ENCODE data around the gene KAT7. TPM values are rescaled to one million over a fixed set of nuclear protein-coding genes. Genes with fewer than 3 reads are reported as not detected.

The KAT7 gene
- total and polyA plus RNA-seq, 2 of the 8 experiments (the other 6 are each of a cell fraction or from before 2014, with no cell fraction given) = 90.9 to 139 TPM

DNA sequence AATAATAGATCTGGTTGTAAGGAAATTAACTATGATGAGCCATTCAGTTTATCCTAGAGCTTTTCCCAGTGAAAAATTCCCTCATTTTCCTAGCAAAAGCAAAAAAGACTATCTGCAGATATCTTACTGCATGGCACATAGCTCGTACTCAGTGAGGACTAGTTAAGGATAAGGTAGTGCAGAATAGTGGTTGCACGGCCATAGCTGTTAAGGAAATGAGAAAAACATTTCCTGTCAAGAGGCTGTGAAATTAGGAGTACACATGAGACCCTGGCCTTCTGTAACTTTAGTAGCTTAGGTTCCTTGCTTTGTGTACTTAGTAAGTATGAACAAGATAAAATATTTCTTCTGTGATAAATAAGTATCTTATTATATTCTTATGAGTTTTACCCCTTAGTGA, 10.3 kb downstream of the KAT7 start:
- TF ChIP-seq NRF1 (IDR thresholded peaks at IDR 0.05; ENCODE audit: low read depth, low read length) (no peak), TAF1 (IDR thresholded peaks at IDR 0.05; ENCODE audit: low read depth, low read length) (no peak)
- Histone ChIP-seq H3K79me2 (ENCODE audit: control insufficient read depth in 1 of 2, insufficient read depth in 2 of 2, low read length in 2 of 2) (peaks cover 0 to 67% of the 10 kb centered on the region in 2 experiments; a peak in 2 of 4 replicates), H3K23me2 (ENCODE audit: low read depth, low read length) (no peaks in the 10 kb centered on the region), H2BK20ac (ENCODE audit: low read length) (no peak overlapping the region), H4K5ac (ENCODE audit: insufficient read length, low read depth, low read length) (no peak overlapping the region), H3K4ac (replicated peaks; ENCODE audit: insufficient read length, low read depth, low read length) (no peak overlapping the region), H3K4me2 (ENCODE audit: insufficient read depth in 1 of 2, low read depth in 2 of 2, low read length in 2 of 2) (no peak overlapping the region), H3K79me1 (ENCODE audit: low read depth, low read length) (peaks cover 2% of the 10 kb centered on the region; the same call in 1 of the 2 replicates), H3K9me3 (ENCODE audit: insufficient read depth in 2 of 2, low read depth in 1 of 2, low read length in 1 of 2) (no peaks in the 10 kb centered on the region), H3K4me1 (replicated peaks in 1 of 4; ENCODE audit: control insufficient read depth in 3 of 4, insufficient read depth in 4 of 4, low read length in 3 of 4) (no peaks in the 10 kb centered on the region), H3K56ac (replicated peaks; ENCODE audit: insufficient read length, low read depth, low read length) (no peak overlapping the region), H3K23ac (ENCODE audit: insufficient read length) (no peak overlapping the region), H2AFZ (ENCODE audit: low read length) (no peak overlapping the region), H2BK120ac (replicated peaks; ENCODE audit: low read depth, low read length) (no peak overlapping the region), H2BK12ac (ENCODE audit: low read depth, low read length) (no peak overlapping the region), H4K8ac (ENCODE audit: extremely low read depth, insufficient read depth, low read length) (no peak overlapping the region), H4K91ac (replicated peaks; ENCODE audit: insufficient read length, low read length) (no peak overlapping the region), H4K20me1 (replicated peaks in 1 of 2; ENCODE audit: control insufficient read depth in 1 of 2, insufficient read depth in 2 of 2, low read length in 2 of 2) (peaks cover 5 to 8% of the 10 kb centered on the region in 2 experiments), H2AK5ac (ENCODE audit: low read depth, low read length) (no peak overlapping the region), H3K18ac (ENCODE audit: extremely low read depth, low read length) (no peak overlapping the region), H3K27ac (ENCODE audit: low read depth, low read length) (no peak overlapping the region), H3K14ac (ENCODE audit: insufficient read length) (no peak overlapping the region), H3K36me3 (ENCODE audit: control insufficient read depth in 2 of 4, insufficient read depth in 4 of 4, low read length in 3 of 4) (peaks cover 14 to 63% (median 39%) of the 10 kb centered on the region in 4 experiments), H3K9ac (replicated peaks in 1 of 4; ENCODE audit: extremely low read depth in 1 of 4, low read depth in 3 of 4, low read length in 3 of 4) (no peak overlapping the region), H2BK5ac (ENCODE audit: low read depth, low read length) (no peak overlapping the region), H3K4me3 (ENCODE audit: extremely low read depth in 1 of 4, insufficient read depth in 2 of 4, low read depth in 3 of 4, low read length in 4 of 4) (no peak overlapping the region), H2BK15ac (ENCODE audit: low read length) (no peak overlapping the region), H3K27me3 (replicated peaks in 1 of 4; ENCODE audit: control insufficient read depth in 3 of 4, extremely low read depth in 1 of 4, insufficient read depth in 3 of 4, low read length in 3 of 4) (no peaks in the 10 kb centered on the region)
- CTCF ChIA-PET (ENCODE audit: partially characterized antibody) = interaction anchor here (0.9 kb wide), 3 partner anchors 18 to 316 kb away, joined by 4 read pairs; no protein-coding TSS in a partner anchor
- DNase-seq (ENCODE audit: low read depth in 1 of 2, low spot score in 2 of 2) (no peak), FAIRE-seq (no peak)
- WGBS, 2 experiments (ENCODE audit: extremely low coverage in 1 of 2, insufficient coverage in 1 of 2, insufficient read length in 1 of 2, insufficient replicate concordance in 2 of 2, low coverage in 1 of 2, low lambda C conversion rate in 2 of 2, missing lambda C conversion rate in 1 of 2) = 98% methylated on average over 2 of the region's 2 CpGs; no CpG with 5 or more reads in 1 of the 2 experiments
- POLR2A ChIA-PET (ENCODE audit: partially characterized antibody) = interaction anchor here (0.7 to 2.3 kb wide), 8 partner anchors 8 to 332 kb away, joined by 3 to 12 read pairs (median 4); partner anchors contain the start of genes KAT7 and SAMD14

Measured in H1 (cell line).